CD1c-positive myeloid dendritic cell (primary cell): ENCODE measurements around the gene ZSWIM2.
"Not testable (repeated sequence)": the region's sequence is repeated elsewhere in the genome, so short reads cannot be mapped to it uniquely, and the experiment has no call there.

ENCODE experiments used
- DNase-seq: peaks from one replicate; pipeline ENCODE4 v3.0.0-alpha.2; 2016; ENCODE audit errors: extremely low spot score

Gene ZSWIM2, protein sequence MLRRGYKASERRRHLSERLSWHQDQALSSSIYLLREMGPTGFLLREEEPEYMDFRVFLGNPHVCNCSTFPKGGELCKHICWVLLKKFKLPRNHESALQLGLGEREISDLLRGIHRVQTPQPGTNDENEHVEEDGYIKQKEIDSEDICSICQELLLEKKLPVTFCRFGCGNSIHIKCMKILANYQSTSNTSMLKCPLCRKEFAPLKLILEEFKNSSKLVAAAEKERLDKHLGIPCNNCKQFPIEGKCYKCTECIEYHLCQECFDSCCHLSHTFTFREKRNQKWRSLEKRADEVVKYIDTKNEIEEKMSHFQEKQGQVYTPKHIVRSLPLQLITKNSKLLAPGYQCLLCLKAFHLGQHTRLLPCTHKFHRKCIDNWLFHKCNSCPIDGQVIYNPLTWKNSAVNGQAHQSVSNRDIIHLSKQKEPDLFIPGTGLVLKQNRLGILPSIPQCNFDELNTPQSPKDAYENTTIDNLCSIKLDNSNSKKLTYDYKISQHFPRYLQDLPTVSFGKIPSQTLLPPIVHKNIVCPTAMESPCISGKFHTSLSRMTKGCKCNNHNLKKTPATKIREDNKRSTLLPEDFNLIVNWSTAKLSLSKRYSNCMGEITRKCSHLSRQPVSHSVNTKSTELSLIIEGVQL

GRCh38 chr2:186848873-186849578, at the start of gene ZSWIM2:
TSS of gene ZSWIM2 (minus strand) at chr2:186849170. CDS start at chr2:186849130, 40 bp downstream.
- DNase-seq, result peak; percentile 52

DNA sequence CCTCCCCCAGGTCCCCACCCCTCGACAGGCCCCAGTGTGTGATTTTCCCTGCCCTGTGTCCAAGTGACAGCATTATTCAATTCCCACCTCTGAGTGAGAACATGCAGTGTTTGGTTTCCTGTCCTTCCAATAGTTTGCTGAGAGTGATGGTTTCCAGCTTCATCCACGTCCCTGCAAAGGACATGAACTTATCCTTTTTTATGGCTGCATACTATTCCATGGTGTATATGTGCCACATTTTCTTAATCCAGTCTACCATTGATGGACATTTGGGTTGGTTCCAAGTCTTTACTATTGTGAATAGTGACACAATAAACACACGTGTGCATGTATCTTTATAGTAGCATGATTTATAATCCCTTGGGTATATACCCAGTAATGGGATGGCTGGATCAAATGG, 47.2 kb upstream of the ZSWIM2 start:
- DNase-seq, result not testable (repeated sequence)

DNA sequence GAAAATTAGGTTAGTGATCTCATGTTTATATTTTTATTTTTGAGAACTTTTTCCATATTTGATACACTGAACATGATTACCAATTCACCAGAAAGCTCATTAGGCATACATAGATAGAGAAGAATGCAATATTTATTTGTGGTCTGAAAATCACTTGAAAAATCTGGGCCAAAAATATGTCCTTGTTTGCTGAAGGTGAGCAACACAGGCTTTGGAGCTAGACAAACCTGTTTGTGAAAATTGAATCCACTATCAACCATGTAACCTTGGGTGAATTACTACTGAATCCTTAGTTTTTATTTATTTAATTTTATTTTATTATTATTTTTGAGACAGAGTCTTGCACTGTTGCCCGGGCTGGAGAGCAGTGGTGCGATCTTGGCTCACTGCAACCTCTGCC, 46.5 kb upstream of the ZSWIM2 start:
- no peak for DNase-seq

DNA sequence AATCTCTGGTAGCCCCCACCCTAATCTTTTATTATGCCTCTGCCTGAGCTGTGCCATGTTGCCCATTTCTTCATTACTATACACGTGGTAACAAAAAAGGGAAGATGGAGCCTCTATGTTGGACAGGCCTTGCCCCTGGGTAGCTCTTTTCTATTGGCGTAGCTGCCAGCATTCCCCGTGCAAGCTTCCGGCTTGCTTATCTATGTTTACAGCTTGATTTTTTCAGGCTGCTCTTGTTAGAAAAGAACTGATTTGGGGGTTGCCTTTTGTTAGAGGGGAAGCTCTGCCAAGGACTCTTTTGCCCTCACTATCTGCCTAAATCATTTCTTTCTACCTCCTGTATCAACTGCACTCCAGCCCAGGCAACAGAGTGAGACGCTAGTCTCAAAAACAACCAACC, 45.5 kb upstream of the ZSWIM2 start:
- DNase-seq, result no peak

DNA sequence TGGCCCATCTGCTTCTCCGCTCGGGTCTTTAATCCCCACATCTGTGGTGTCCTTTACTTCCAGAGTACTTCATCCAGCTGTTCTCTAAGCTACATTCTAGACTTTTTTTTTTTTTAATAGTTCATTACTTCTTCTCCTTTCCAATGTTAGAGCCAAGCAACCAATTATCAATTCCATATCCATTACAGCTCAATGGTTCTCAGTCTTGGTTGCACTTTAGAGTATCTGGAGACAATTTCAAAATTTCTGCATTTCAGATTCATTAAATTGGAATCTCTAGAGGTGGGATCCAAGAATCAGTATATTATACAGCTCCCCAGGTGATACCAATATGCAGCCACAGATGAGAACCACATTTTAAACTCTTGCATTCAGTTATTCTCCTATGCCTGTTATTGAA, 43.9 kb upstream of the ZSWIM2 start:
- DNase-seq, result no peak

GRCh38 chr2:186891185-186891621, 42.2 kb upstream of the ZSWIM2 start:
- DNase-seq, result no peak

DNA sequence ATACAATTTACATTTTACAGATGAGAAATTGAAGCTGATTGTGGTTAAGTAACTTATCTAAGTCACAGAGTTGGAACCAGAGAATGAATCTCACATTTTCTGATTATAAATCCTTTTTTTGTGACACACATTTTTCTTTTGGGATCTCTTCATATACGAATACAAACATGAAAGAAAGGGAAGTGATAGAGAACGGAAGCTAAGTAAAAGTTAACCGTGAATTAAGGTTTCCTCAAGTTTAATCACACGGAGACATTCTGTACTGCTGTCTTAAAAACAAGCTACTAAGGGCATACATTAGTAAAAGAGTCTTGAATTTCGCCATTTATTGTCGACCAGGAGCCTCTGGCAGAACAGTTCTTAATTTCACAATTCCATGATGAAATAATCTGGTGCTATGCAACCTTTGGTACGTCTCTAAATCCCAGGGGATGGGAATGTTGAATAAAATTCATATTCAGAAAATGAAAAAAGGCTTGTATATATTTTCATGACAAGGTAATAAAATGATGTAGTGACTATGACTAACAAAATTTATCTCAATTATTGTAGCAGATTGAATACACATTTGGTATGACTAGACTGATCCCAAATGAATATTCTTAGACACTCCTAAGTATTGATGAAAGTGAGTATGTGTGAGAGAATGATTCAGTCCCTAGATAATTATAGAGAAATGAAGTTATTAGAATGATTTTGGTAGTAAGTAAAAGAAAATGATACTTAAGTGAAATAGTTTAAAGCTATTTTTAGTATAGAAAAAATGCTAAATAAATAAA, 40.3 kb upstream of the ZSWIM2 start:
- no peak for DNase-seq

GRCh38 chr2:186887107-186888090, 38.4 kb upstream of the ZSWIM2 start:
- DNase-seq, result no peak

DNA sequence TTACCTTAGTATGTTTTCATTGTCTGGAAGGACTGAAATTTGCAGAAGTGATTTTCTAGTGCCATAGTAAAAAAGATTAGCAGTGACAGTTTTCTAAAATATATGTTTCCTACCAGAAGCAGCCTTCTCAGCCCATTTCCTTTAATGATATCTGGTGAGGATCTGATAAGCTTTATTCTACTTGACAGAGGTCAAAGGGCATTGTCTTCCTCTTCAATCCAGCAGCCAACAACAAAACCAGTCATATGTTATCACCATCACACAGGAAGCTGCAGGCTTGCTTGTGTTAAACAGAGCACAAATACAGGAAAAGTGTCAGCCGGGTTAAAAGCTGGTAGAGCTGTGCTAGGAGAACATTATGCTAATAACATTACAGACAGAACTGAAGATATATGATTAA, 35.6 kb upstream of the ZSWIM2 start:
- no peak for DNase-seq

GRCh38 chr2:186883666-186884065, 34.7 kb upstream of the ZSWIM2 start:
- DNase-seq, result no peak

- no peak for DNase-seq
These were observed 33.6 kb upstream of the ZSWIM2 start for GRCh38 chr2:186882511-186883071.

- DNase-seq, result no peak
These were observed 32.7 kb upstream of the ZSWIM2 start for GRCh38 chr2:186881660-186882059.

DNA sequence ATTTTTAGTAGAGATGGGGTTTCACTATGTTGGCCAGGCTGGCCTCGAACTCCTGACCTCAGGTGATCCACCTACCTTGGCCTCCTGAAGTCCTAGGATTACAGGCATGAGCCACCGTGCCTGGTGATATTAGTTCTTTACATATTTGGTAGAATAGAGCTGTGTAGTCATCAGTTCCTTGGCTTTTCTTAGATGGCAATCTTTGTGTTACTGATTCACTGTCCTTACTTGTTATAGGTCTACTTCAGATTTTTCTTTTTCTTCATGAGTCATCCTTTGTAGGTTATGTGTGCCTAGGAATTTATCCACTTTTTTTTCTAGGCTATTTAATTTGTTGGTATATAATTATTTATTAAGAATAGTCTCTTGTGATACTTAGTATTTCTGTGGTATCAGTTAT, 30.3 kb upstream of the ZSWIM2 start:
- DNase-seq, result no peak

DNA sequence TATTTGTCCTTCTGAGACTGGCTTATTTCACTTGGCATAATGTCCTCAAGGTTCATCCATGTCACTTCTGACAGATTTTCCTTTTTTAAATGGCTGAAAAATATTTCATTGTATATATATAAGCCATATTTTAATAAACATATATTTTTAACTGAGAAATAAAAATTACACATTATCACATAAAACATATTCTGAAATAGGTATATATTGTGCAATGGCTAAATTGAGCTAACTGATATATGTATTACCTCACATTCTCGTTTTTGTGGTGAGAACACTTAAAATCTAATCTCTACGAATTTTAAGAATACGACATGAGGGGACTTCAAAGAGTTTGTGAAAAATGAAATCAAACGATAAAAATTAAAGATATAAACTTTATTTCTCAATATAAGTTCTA, 25.7 kb upstream of the ZSWIM2 start:
- no peak for DNase-seq

DNA sequence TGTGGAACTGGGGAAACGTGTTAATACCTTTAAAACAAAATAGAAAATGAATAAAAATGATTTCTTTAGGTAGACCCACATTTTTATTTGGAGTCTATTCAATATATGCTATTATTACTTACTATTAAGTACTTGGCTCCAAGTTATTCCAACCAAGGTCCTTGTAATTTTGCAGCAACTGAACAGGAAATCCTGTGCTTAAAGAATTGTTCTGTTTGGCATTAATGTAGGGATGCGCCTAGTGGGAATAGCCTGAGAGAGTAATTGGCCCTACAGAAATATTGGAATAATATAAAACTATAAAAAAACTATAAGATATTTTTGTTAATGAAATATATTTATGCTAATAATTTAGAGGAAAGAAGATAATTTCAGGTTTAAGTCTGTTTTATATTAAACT, 22.9 kb upstream of the ZSWIM2 start:
- no peak for DNase-seq

GRCh38 chr2:186868344-186868743, 19.4 kb upstream of the ZSWIM2 start:
- no peak for DNase-seq

DNA sequence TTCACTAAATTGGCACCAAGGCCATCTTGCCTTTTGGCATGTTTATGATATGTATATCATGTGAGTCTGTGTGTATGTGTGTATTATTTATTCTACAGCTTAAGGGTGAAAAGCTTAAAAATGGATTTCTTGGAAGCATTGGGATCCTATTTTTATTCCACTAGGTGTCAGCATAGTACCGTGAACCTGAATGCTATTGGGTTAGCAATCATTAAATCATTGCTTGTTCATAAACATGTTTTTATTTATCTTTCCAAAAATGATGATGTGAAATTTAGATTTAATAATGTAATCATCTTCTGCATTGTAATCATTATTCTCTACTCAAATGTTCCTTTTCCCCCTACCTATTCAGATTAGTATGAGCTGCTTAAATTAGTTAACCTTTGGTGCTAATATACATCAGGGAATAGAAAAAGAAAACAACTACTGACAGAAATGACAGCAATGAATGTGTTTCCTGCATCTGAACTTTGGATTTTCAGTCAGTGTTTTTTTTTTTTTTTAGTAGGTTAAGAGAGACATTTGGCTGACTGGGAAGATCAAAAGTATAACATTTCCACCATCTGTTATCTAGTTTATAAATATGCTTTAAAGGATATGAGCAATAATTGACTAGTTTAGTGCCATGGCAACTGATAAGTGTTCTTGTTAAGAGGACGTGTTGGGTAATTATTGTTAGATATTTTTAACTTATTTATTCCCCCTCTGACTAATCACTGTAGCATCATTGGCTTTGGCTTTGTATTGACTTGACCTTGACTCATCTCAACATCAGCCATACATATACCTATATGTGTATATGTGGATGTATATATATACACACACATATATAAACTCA, 14.1 kb upstream of the ZSWIM2 start:
- DNase-seq, result peak; percentile 58

DNA sequence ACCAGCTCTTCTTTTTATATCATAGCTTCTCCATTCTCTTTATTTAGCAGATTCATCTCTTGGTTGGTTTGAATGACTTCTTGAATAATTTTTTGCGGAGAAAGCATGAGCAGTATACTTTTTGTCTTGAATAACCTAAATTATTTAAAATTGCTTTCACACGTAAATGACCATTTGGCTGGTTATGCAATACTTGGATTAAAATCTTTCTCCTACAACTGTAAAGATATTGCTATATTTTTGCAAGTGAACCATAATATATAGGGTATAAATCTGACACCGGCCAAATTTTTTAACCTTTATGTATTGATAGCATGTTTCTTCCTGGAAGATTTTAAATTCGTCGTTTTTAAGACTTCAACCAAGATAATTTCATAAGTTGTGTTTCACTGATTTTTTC, 6.2 kb upstream of the ZSWIM2 start:
- no peak for DNase-seq

DNA sequence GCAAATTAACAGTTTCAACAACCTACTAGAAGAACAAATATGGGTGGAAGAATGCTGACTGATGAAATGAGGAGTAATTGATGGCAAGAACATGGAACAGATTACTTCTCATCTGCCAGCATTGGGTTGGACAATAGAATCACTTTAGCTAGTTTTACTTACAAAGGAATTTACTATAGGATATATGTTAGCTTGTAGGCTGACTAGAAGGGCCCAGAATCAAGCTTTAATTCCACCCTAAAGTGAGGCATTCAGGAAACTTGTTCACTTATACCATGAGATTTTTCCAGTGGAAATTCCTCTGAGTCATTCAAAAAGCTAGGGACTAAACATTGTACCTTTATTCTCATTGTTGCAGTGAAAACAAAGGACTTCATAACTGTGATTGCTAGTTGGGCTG, 5.0 kb upstream of the ZSWIM2 start:
- DNase-seq, result no peak

DNA sequence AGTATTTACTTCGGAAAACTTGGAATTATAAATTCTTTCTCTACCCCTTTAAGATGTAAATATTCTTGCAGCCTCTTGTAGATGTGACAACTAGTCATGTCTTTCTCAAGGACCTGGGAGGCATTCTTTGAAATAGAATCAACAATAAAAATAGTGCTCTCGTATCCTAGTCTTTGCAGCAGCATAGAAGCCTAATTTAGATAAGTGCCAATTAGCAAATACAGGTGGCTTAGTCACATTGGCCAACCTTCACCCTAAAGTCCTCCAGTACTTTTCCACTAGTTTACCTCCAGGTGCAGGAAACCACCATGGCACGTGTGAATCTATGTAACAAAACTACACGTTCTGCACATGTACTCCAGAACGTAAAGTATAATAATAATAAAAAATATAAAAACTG, 3.5 kb upstream of the ZSWIM2 start:
- no peak for DNase-seq
